GM23338 (cell line): ENCODE measurements around the gene SNU13. TPM values are rescaled to one million over a fixed set of nuclear protein-coding genes. Genes with fewer than 3 reads are reported as not detected.

ENCODE experiments used
- ATAC-seq: fragments of 200-7000 bp; cut with Tn5 transposase; 3 replicates; pipeline ENCODE4 v1.9.1; 2020
- DNase-seq: peaks from one replicate; pipeline ENCODE4 v3.0.0-alpha.2; 2015; ENCODE audit warnings: low spot score
- H2AFZ ChIP-seq: fragments of 200-600 bp; sonication (generic); 2 replicates; pipeline ENCODE4 v1.8.0; 2016; ENCODE audit warnings: antibody characterized with exemption, mild to moderate bottlenecking, moderate library complexity
- H3F3A ChIP-seq: fragments of 200-600 bp; sonication (generic); replicated peaks from 2 replicates; pipeline ENCODE4 v1.8.0; 2017; ENCODE audit warnings: antibody characterized with exemption, mixed run types, low read depth
- H3K27ac ChIP-seq: fragments of 200-600 bp; sonication (generic); 2 replicates; pipeline ENCODE4 v1.6.1; 2016; ENCODE audit warnings: low read depth
- H3K27me3 ChIP-seq: fragments of 200-600 bp; sonication (generic); 2 replicates; pipeline ENCODE4 v1.8.0; 2016; ENCODE audit warnings: mild to moderate bottlenecking, mixed run types, moderate library complexity; ENCODE audit not compliant: insufficient read depth
- H3K36me3 ChIP-seq: fragments of 200-600 bp; sonication (generic); 2 replicates; pipeline ENCODE4 v1.8.0; 2016; ENCODE audit warnings: mild to moderate bottlenecking; ENCODE audit not compliant: insufficient read depth
- H3K4me1 ChIP-seq: fragments of 200-600 bp; sonication (generic); 2 replicates; pipeline ENCODE4 v1.8.0; 2016; ENCODE audit warnings: mild to moderate bottlenecking, moderate library complexity; ENCODE audit not compliant: insufficient read depth
- H3K4me2 ChIP-seq: fragments of 200-600 bp; sonication (generic); 2 replicates; pipeline ENCODE4 v1.7.1; 2017; ENCODE audit warnings: mixed run types
- H3K4me3 ChIP-seq: fragments of 200-600 bp; sonication (generic); 2 replicates; pipeline ENCODE4 v1.6.1; 2016; ENCODE audit warnings: mixed run types
- H3K79me2 ChIP-seq: fragments of 200-600 bp; sonication (generic); replicated peaks from 2 replicates; pipeline ENCODE4 v1.8.0; 2017; ENCODE audit warnings: mild to moderate bottlenecking; ENCODE audit not compliant: insufficient read depth
- H3K9me2 ChIP-seq: fragments of 200-600 bp; sonication (generic); 2 replicates; pipeline ENCODE4 v1.8.0; 2017; ENCODE audit not compliant: insufficient read depth
- H4K20me1 ChIP-seq: fragments of 200-600 bp; sonication (generic); replicated peaks from 2 replicates; pipeline ENCODE4 v1.8.0; 2017; ENCODE audit warnings: mild to moderate bottlenecking; ENCODE audit not compliant: insufficient read depth
- H3K27ac Mint-ChIP-seq: 2 replicates; pipeline ENCODE4 v1.8.0; 2020; ENCODE audit warnings: inconsistent platforms, mild to moderate bottlenecking, moderate library complexity, mixed read lengths
- H3K27me3 Mint-ChIP-seq: 3 replicates; pipeline ENCODE4 v1.8.0; 2022; ENCODE audit warnings: low read depth, mild to moderate bottlenecking, moderate library complexity, mixed read lengths, inconsistent platforms; ENCODE audit not compliant: insufficient read depth, poor library complexity
- H3K36me3 Mint-ChIP-seq: 3 replicates; pipeline ENCODE4 v1.8.0; 2021; ENCODE audit warnings: low read depth, mild to moderate bottlenecking, inconsistent platforms, moderate library complexity, mixed read lengths
- H3K4me1 Mint-ChIP-seq: 3 replicates; pipeline ENCODE4 v1.8.0; 2020; ENCODE audit warnings: mild to moderate bottlenecking, inconsistent platforms, mixed read lengths
- H3K4me3 Mint-ChIP-seq: 3 replicates; pipeline ENCODE4 v1.8.0; 2021; ENCODE audit warnings: moderate library complexity, mild to moderate bottlenecking, inconsistent platforms, mixed read lengths
- H3K9me3 Mint-ChIP-seq: 3 replicates; pipeline ENCODE4 v1.8.0; 2020; ENCODE audit warnings: moderate library complexity, mild to moderate bottlenecking, inconsistent platforms, mixed read lengths
- CREB1 ChIP-seq: fragments of 250-450 bp; sonication (Bioruptor Pico); IDR thresholded peaks from 2 replicates; pipeline ENCODE4 v1.5.0; 2020; ENCODE audit warnings: low read depth, mild to moderate bottlenecking, moderate library complexity
- CTCF ChIP-seq, 2 experiments: fragments of 200-600 bp in 1 of 2; sonication (generic) in 1 of 2; conservative IDR thresholded peaks; 2 replicates each; pipeline versions ENCODE4 v1.5.1 to v1.6.1; 2016 to 2017; ENCODE audit warnings: antibody characterized with exemption in 2 of 2, low read depth in 2 of 2, mild to moderate bottlenecking in 2 of 2, moderate library complexity in 1 of 2
- ETS1 ChIP-seq: IDR thresholded peaks from 2 replicates; pipeline ENCODE4 v1.6.1; 2016; ENCODE audit warnings: antibody characterized with exemption
- EZH2 ChIP-seq: fragments of 200-600 bp; sonication (generic); IDR thresholded peaks from one replicate; pipeline ENCODE4 v1.8.0; 2017; ENCODE audit warnings: antibody characterized with exemption, mild to moderate bottlenecking, low read depth; ENCODE audit not compliant: unreplicated experiment
- EZH2phosphoT487 ChIP-seq: fragments of 200-600 bp; sonication (generic); IDR thresholded peaks from one replicate; pipeline ENCODE4 v1.8.1; 2018; ENCODE audit warnings: antibody characterized with exemption; ENCODE audit not compliant: unreplicated experiment
- NANOG ChIP-seq: IDR thresholded peaks from 2 replicates; pipeline ENCODE4 v1.6.1; 2016; ENCODE audit warnings: antibody characterized with exemption, borderline replicate concordance
- POLR2AphosphoS5 ChIP-seq: IDR thresholded peaks from 2 replicates; pipeline ENCODE4 v1.6.1; 2016; ENCODE audit warnings: antibody characterized with exemption, low read depth
- REST ChIP-seq: IDR thresholded peaks from one replicate; pipeline ENCODE4 v1.6.1; 2018; ENCODE audit warnings: antibody characterized with exemption; ENCODE audit not compliant: unreplicated experiment
- ZNF114 ChIP-seq: fragments of 250-450 bp; sonication (Bioruptor Pico); IDR thresholded peaks from 2 replicates; pipeline ENCODE4 v1.5.0; 2020; ENCODE audit warnings: mild to moderate bottlenecking, moderate library complexity
- ZNF331 ChIP-seq: fragments of 250-450 bp; sonication (Bioruptor Pico); IDR thresholded peaks from 2 replicates; pipeline ENCODE4 v1.5.0; 2020; ENCODE audit warnings: low read depth, mild to moderate bottlenecking, moderate library complexity
- polyA plus RNA-seq: library from polyadenylated mRNA; unstranded; fragments of >200 nt; fragmentation: Nextera tagmentation; extraction: Ambion mirVana; gene quantifications from 2 replicates; pipeline ENCODE4 v1.2.1, GENCODE V29; 2016
- total RNA-seq: library from RNA; depleted of rRNA; stranded (reverse); fragments of >200 nt; shearing (Covaris generic); gene quantifications from 2 replicates; pipeline ENCODE4 v1.2.3, GENCODE V29; 2014

The SNU13 gene
- total and polyA plus RNA-seq, 2 experiments from 2014 or later: 163 to 464 TPM

- Histone ChIP-seq H3K4me2 (no peak overlapping the region), H3K4me3 (no peak overlapping the region), H3K4me1 (peaks cover 7% of the 10 kb centered on the region; the same call in 1 of the 2 replicates), H3K27ac (no peak overlapping the region), H3K27me3 (no peaks in the 10 kb centered on the region), H4K20me1 (peaks cover 39% of the 10 kb centered on the region), H3F3A (peaks cover 9% of the 10 kb centered on the region; the same call in 1 of the 2 replicates), H3K79me2 (peaks cover 93% of the 10 kb centered on the region), H3K36me3 (peaks cover 9% of the 10 kb centered on the region; the same call in 1 of the 2 replicates), H2AFZ (no peak overlapping the region), H3K9me2 (no peaks in the 10 kb centered on the region)
- H3K27ac Mint-ChIP-seq: no peak overlapping the region
- no peak overlapping the region; the same call in 2 of the 3 replicates for H3K4me3 Mint-ChIP-seq
- peaks cover 10% of the 10 kb centered on the region for H3K27me3 Mint-ChIP-seq
- TF ChIP-seq CREB1 (CRISPR knock-in tag): no peak
- TF ChIP-seq CTCF (conservative IDR thresholded peaks at IDR 0.05; ENCODE audit: low read depth in 2 of 2): no peak
- no peak for TF ChIP-seq NANOG
- peaks cover 26% of the 10 kb centered on the region for H3K36me3 Mint-ChIP-seq
- H3K9me3 Mint-ChIP-seq: peaks cover 3% of the 10 kb centered on the region; the same call in 1 of the 3 replicates
- DNase-seq (no peak), ATAC-seq (no peak)
- H3K4me1 Mint-ChIP-seq: peaks cover 6% of the 10 kb centered on the region; the same call in 2 of the 3 replicates
Measured at GRCh38 chr22:41684194-41684593, 4.5 kb downstream of the SNU13 start.

DNA sequence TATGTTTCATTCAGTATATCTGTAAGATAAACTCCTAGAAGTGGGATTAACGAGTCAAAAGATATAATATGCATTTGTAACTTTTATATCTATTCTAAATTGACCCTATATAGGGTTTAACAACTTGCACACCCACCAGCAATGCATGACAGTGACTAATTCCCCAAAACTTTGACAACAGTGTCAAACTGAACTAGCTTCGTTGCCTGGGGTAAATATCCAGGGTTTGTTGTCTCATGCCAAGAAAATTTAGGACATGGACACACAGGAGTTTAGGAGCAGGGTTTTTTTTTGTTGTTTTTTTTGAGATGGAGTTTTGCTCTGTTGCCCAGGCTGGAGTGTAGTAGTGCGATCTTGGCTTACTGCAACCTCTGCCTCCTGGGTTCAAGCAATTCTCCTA is 5.1 kb downstream of the SNU13 start:
- H3K4me1 Mint-ChIP-seq: peaks cover 4% of the 10 kb centered on the region; the same call in 2 of the 3 replicates
- no peak overlapping the region; the same call in 1 of the 2 replicates for H3K27ac ChIP-seq
- ATAC-seq: no peak
- TF ChIP-seq CTCF (conservative IDR thresholded peaks at IDR 0.05; ENCODE audit: low read depth in 2 of 2) (no peak), EZH2 (no peak), EZH2phosphoT487 (no peak), ETS1 (no peak), CREB1 (CRISPR knock-in tag) (no peak), POLR2AphosphoS5 (no peak), ZNF114 (CRISPR knock-in tag) (no peak), ZNF331 (CRISPR knock-in tag) (no peak), REST (no peak)

More for the DNA sequence above, 5.1 kb downstream of the SNU13 start:
- Histone ChIP-seq H3K4me3 (no peak overlapping the region), H4K20me1 (peaks cover 43% of the 10 kb centered on the region), H3K79me2 (peaks cover 99% of the 10 kb centered on the region), H3K4me1 (peaks cover 7% of the 10 kb centered on the region; the same call in 1 of the 2 replicates), H3K27me3 (no peaks in the 10 kb centered on the region), H3K4me2 (no peak overlapping the region), H3K36me3 (peaks cover 14% of the 10 kb centered on the region), H3K9me2 (no peaks in the 10 kb centered on the region), H2AFZ (no peak overlapping the region), H3F3A (peaks cover 8% of the 10 kb centered on the region; the same call in 1 of the 2 replicates)
- peaks cover 30% of the 10 kb centered on the region for H3K36me3 Mint-ChIP-seq
- 0 out of 3 replicates have a peak overlapping the region, but pooled peaks have one; percentile 100 for H3K4me3 Mint-ChIP-seq
- no peak for DNase-seq
- peaks cover 8% of the 10 kb centered on the region for H3K27me3 Mint-ChIP-seq
- no peak overlapping the region for H3K27ac Mint-ChIP-seq
- peaks cover 3% of the 10 kb centered on the region; the same call in 1 of the 3 replicates for H3K9me3 Mint-ChIP-seq
